Fibroblast of lung (primary cell): ENCODE data around the gene SLC26A6. TPM values are rescaled to one million over a fixed set of nuclear protein-coding genes. Genes with fewer than 3 reads are reported as not detected.

ENCODE experiments used
- DNase-seq, 2 donors: peaks; one replicate each; pipeline versions ENCODE4 v3.0.0 to v3.0.0-alpha.2; 2010; ENCODE audit warnings: low read depth in 2 of 2
- H2AFZ ChIP-seq: 2 replicates; pipeline ENCODE4 v1.5.1; 2012; ENCODE audit warnings: low read length, control low read depth, inconsistent platforms
- H3K27ac ChIP-seq: 2 replicates; pipeline ENCODE4 v1.5.1; 2011; ENCODE audit warnings: low read length, control low read depth; ENCODE audit not compliant: insufficient read depth
- H3K27me3 ChIP-seq: 2 replicates; pipeline ENCODE4 v1.5.1; 2011; ENCODE audit warnings: mild to moderate bottlenecking, low read length; ENCODE audit not compliant: control insufficient read depth, insufficient read depth
- H3K36me3 ChIP-seq: 2 replicates; pipeline ENCODE4 v1.5.1; 2011; ENCODE audit warnings: low read length; ENCODE audit not compliant: control insufficient read depth, insufficient read depth
- H3K4me1 ChIP-seq: 2 replicates; pipeline ENCODE4 v1.5.1; 2011; ENCODE audit warnings: low read length; ENCODE audit not compliant: control insufficient read depth, insufficient read depth; ENCODE audit errors: extremely low read depth
- H3K4me2 ChIP-seq: 2 replicates; pipeline ENCODE4 v1.5.1; 2011; ENCODE audit warnings: low read length, control low read depth; ENCODE audit not compliant: insufficient read depth; ENCODE audit errors: extremely low read depth
- H3K4me3 ChIP-seq, 4 experiments: fragments of 200-600 bp in 1 of 4; sonication (generic) in 1 of 4; replicated peaks in 1 of 4; 2 replicates each; pipeline ENCODE4 v1.5.1; 2011 to 2016; ENCODE audit warnings: low read length in 4 of 4, low read depth in 3 of 4, mild to moderate bottlenecking in 3 of 4, control low read depth in 2 of 4, inconsistent platforms in 1 of 4, mixed read lengths in 1 of 4; ENCODE audit not compliant: insufficient read depth in 1 of 4; ENCODE audit errors: control extremely low read depth in 1 of 4
- H3K79me2 ChIP-seq: 2 replicates; pipeline ENCODE4 v1.5.1; 2012; ENCODE audit warnings: mild to moderate bottlenecking, low read length, inconsistent platforms; ENCODE audit not compliant: control insufficient read depth, insufficient read depth
- H3K9ac ChIP-seq: 2 replicates; pipeline ENCODE4 v1.5.1; 2011; ENCODE audit warnings: mild to moderate bottlenecking, low read length, control low read depth; ENCODE audit not compliant: insufficient read depth
- H3K9me3 ChIP-seq: 2 replicates; pipeline ENCODE4 v1.5.1; 2012; ENCODE audit warnings: low read depth, low read length; ENCODE audit not compliant: control insufficient read depth, insufficient read depth
- H4K20me1 ChIP-seq: 2 replicates; pipeline ENCODE4 v1.5.1; 2011; ENCODE audit warnings: low read length; ENCODE audit not compliant: control insufficient read depth, insufficient read depth; ENCODE audit errors: extremely low read depth
- CTCF ChIP-seq, 2 donors: IDR thresholded peaks in 1 of 2; conservative IDR thresholded peaks in 1 of 2; 1 replicate in 1 of 2; 2 replicates in 1 of 2; pipeline ENCODE4 v1.5.1; 2011 to 2012; ENCODE audit warnings: low read length in 2 of 2, control low read depth in 1 of 2, inconsistent platforms in 1 of 2, low read depth in 1 of 2, mild to moderate bottlenecking in 1 of 2
- EZH2 ChIP-seq: IDR thresholded peaks from 2 replicates; pipeline ENCODE4 v1.5.1; 2012; ENCODE audit warnings: low read length, control low read depth, mild to moderate bottlenecking; ENCODE audit errors: missing control alignments
- polyA plus RNA-seq, 2 donors: library from polyadenylated mRNA; depleted of rRNA in 1 of 2; stranded (reverse) in 1 of 2; unstranded in 1 of 2; fragments of >200 nt; gene quantifications; 2 replicates each; pipeline ENCODE4 v1.2.1, GENCODE V29; 2011 to 2012; ENCODE audit warnings: missing spikeins in 1 of 2
- total RNA-seq: library from RNA; depleted of rRNA; stranded (reverse); fragments of >200 nt; gene quantifications from 2 replicates; pipeline ENCODE4 v1.2.1, GENCODE V29; 2014

Gene SLC26A6
- total and polyA plus RNA-seq, 2 donors (not counting 1 experiment from before 2014, with no cell fraction given): 20.9 to 36.3 TPM

DNA sequence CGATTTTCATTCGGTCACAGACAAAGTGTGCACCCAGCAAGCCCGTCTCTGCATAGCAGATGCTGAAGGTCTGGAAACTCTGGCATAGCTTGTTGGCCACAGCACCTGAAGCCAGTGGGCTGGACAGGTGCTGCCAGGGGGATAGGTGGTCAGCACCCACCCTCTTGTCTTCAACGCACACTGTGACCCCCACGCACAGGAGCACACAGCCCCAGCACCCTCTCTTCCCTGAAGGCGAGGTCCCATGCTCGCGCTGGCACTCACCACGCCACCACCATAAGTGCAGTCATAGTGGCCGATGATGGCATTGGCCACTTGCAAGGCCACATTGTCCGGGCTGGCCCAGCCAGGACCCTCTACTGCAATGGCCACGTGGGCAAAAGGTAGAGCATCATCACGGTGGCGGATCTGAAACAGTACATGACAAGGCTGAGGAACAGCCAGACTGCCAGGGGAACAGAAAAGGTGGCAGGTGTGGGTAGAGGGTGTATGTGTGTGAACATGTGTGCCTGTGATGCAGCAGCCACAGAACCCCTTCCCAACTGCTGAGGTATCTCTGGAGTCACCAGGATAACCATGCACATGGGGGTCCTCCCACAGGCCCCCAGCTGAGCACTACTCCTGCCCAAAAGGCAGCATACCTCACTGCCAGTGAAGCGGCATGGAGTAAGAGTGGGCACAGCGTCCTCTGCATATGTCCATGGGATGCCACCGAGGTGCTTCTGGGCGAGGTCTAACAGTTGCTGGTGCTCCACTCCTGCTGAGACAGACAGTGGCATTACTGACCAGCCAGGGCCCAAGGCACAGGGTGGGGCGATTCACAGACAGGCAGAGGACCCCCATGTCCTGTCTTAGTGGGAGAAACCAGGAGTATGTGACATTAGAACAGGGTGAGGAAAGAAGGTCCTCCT lies 34.3 kb downstream of the SLC26A6 start:
- no peak overlapping the region for H3K4me2 ChIP-seq
- H2AFZ ChIP-seq: no peak overlapping the region
- no peaks in the 10 kb centered on the region for H3K9me3 ChIP-seq
- no peaks in the 10 kb centered on the region for H3K27me3 ChIP-seq
- no peaks in the 10 kb centered on the region for H4K20me1 ChIP-seq
- no peak overlapping the region for H3K9ac ChIP-seq
- no peak overlapping the region for H3K4me3 ChIP-seq
- peaks cover 50% of the 10 kb centered on the region for H3K36me3 ChIP-seq
- no peak for DNase-seq
- no peaks in the 10 kb centered on the region for H3K79me2 ChIP-seq
- peaks cover 30% of the 10 kb centered on the region for H3K4me1 ChIP-seq
- TF ChIP-seq CTCF (conservative IDR thresholded peaks at IDR 0.05 in 1 of 2, IDR thresholded peaks at IDR 0.05 in 1 of 2; ENCODE audit: low read depth in 1 of 2, low read length in 2 of 2) (no peak), EZH2 (no peak)
- H3K27ac ChIP-seq: no peak overlapping the region

DNA sequence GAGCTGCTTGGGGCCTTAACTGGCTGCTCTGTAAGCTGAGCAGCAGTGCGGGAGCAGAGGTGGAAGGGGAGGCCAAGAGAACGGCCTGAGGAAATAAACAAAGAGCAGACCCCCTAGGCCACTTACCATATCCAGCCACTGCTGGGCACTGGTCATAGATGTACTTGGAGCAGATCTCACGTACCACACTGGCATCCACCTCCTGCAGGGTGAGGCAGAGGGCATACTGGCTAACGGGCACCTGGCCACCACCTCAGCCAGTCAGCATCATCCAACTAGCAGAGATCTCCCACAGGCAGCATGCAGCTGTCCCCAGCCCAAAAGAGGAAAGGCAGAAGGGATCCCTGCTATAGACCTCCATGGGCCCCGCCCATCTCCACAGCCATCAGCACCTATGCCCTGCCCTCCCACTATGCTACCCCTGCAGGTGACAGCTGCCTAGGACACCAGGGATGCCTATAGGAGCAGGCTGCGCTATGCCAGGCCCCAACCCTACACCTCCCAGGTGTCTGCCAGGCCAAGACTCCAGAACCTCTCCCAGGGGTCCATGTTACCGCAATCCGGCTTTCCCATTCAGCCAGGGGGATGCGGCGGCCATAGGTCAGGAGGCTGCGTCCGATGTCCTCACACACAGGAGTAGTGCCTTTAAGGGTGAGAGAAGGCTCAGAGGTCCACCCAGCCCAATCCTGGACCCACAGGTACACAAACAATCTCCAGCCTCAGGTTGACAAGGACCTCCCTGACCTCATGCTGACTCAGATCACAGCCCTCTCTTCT lies 35.6 kb downstream of the SLC26A6 start:
- Histone ChIP-seq H2AFZ (no peak overlapping the region), H3K4me2 (peak overlapping the region; percentile 69), H3K36me3 (peaks cover 39% of the 10 kb centered on the region)

More for the DNA sequence above, 35.6 kb downstream of the SLC26A6 start:
- DNase-seq: no peak
- Histone ChIP-seq H3K4me3 (no peak overlapping the region), H3K9ac (no peak overlapping the region), H3K4me1 (peaks cover 40% of the 10 kb centered on the region), H4K20me1 (no peaks in the 10 kb centered on the region), H3K9me3 (no peaks in the 10 kb centered on the region), H3K27ac (peak overlapping the region; percentile 95), H3K27me3 (no peaks in the 10 kb centered on the region), H3K79me2 (no peaks in the 10 kb centered on the region)
- TF ChIP-seq EZH2: no peak
- TF ChIP-seq CTCF (conservative IDR thresholded peaks at IDR 0.05 in 1 of 2, IDR thresholded peaks at IDR 0.05 in 1 of 2; ENCODE audit: low read depth in 1 of 2, low read length in 2 of 2): no peak
